Superior temporal gyrus (tissue), 1 donor: ENCODE data around the gene CLDN7.
A peak's percentile ranks its signal among the peaks of the same experiment; 100 is the strongest.

Experiments
- DNase-seq: peaks from one replicate; pipeline ENCODE4 v3.0.0-alpha.2; 2016; ENCODE audit errors: extremely low spot score

CLDN7 gene

DNA sequence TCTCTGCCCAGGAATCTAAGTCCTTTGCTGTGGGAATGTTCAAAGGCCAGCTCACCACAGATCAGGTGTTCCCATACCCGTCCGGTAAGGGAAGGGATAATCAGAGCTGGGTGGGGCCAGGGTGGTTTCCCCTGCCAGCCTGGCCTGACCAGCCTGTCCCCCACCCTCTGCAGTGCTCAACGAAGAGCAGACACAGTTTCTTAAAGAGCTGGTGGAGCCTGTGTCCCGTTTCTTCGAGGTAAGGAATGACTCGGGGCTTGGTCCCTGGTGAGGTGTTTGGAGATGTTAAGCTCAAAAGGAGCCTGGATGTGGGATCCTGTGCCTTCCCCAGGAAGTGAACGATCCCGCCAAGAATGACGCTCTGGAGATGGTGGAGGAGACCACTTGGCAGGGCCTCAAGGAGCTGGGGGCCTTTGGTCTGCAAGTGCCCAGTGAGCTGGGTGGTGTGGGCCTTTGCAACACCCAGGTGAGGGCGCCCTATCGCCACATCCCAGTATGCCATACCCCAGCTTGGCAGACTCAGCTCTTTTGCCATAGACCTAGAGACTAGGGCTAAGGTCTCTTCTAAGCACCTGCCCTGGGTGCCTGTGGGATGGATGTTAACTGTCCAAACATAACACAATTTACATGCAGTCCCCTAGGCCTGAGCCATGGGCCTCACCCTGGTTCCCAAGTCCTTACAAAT lies 41.5 kb downstream of the CLDN7 start:
- no peak for DNase-seq

DNA sequence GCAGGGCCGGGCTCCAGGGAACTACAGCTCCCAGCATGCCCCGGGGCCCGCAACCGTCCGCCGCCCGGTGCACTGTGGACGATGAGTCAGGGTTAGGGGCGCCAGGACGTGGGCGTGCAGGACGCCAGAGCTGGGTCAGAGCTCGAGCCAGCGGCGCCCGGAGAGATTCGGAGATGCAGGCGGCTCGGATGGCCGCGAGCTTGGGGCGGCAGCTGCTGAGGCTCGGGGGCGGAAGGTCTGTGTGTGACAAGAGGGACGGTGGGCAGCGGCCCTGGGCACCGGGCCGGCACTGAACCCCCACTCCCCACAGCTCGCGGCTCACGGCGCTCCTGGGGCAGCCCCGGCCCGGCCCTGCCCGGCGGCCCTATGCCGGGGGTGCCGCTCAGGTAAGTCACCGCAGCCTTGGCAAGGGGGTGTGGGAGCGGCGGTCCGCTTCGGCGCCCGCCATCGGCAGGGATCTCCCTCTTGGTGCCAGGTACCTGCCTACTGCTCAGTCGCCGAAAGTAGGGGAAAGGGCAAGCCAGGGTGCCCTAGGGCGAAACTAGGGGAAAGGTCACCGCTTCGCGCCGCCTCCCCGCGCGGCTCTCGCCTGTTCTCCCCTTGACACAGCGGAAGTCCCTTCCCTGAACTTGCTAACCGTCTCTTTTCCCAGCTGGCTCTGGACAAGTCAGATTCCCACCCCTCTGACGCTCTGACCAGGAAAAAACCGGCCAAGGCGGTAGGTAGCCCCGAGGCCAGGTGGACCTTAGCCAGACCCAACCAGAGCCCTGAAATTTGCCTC lies 42.3 kb downstream of the CLDN7 start, which contains the start of the genes ACADVL and DLG4:
ACADVL (plus strand) TSS at position 127 of the 781 bp plus-strand sequence; CDS start at position 174, 47 bp downstream.
DLG4 (minus strand) TSS at position 25 of the 781 bp plus-strand sequence.
- DNase-seq = peak; percentile 90

DNA sequence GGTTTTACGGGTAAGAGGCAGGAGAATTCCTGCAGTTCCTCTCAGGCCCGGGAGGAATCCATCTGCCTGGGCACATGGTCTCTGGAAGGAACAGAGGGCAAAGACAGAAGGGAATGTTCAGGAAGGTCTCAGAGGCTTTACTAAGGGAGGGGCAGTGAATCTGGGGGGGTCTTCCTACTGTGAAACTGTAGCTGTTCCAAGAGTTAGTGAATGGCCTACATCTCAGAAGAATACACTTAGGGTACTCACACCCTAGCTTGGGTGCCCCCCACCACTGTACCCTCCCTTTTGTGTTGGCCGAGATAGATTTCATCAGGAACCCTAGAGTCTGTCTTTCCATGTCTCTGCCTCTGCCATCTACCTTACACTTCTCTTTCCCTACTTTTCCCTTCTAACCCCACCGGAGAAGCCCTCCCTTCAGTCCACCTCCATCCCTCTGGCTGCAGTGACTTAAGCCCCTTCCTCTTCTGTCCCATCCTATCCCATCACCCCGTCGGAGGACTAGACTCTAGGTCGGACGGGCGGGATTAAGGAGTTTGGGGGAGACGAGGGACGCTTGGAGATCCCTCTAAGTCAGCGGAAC lies 43.0 kb downstream of the CLDN7 start:
- no peak for DNase-seq

DNA sequence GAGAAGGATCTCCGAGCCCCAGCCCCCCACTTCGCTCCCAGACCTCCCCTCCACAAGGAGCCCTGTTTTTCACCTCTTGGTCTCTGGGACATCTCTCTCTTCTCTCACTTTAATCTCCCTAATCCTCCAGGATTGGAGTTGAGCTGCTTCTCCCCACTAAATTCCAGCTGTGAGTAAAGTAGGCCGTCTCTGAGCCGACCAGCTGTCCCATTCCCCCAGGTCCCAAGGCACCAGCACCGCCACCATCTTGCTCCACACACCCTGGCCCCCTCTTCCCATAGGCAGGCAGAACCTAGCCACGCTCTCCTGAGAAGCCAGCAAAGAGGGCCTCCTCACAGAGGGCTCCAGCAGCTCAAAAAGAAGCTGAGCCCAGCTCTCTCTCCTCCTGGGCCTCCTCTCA lies 43.5 kb downstream of the CLDN7 start:
- no peak for DNase-seq

DNA sequence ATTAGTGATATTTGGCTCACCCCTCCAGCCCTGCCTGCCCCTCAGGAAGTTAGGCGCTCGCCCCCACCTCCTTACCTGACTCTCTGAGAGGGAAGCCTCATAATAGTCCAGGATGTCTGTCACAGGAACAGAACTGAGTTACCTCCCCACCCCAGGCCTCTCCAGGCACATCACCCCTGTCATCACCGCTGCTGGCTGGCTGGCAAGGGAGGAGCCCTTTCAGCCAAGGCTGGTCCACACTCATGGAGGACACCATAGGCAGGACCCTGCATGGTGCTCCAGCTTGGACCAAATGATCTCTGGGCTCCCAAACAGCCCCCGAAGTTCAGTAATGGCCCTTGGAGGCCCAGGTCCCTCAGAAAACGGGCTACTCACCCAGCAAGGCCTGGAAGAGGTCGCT lies 44.1 kb downstream of the CLDN7 start:
- no peak for DNase-seq

DNA sequence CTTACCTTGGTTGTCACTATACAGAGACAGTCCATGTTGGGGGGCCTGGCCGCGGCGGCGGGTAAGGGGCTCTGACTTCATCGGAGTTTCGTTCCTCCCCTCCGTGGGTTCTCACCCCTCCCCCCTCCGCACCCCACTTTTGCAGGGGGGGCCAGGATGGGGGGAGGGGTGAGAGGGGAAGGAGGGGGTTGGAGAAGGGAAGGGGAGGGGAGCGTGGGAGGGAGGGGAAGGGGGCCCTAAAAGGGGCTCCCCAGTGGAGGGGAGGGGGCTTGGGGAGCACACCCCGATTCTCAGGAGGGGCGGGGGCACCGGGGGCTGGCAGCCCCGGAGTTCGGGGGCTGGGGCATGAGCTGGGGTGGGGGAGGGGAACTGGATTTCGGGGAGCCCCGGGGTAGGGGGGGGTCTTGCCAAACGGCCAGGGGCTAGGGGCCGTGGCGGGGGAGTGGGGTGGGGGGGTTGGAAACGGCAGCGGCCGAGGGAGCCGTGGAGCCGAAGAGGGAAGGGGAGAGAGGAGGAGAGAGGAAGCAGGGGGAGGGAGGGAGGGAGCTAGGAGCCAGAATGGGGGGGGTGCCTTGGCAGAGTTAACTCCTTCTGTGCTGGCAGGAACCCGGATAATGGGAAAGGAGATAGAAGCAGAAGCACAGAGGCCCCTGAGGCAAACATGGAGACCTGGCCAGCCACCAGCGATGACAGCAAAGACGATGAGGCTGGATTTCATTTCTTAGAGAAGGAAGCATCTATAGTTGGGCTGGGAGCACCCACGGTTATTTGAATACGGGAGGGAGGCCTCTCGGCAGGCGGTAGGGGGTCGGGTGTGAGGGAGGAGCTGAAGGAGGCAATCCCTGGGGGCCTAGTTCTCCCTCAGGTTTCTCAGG lies 44.9 kb downstream of the CLDN7 start:
- peak; percentile 48 for DNase-seq

DNA sequence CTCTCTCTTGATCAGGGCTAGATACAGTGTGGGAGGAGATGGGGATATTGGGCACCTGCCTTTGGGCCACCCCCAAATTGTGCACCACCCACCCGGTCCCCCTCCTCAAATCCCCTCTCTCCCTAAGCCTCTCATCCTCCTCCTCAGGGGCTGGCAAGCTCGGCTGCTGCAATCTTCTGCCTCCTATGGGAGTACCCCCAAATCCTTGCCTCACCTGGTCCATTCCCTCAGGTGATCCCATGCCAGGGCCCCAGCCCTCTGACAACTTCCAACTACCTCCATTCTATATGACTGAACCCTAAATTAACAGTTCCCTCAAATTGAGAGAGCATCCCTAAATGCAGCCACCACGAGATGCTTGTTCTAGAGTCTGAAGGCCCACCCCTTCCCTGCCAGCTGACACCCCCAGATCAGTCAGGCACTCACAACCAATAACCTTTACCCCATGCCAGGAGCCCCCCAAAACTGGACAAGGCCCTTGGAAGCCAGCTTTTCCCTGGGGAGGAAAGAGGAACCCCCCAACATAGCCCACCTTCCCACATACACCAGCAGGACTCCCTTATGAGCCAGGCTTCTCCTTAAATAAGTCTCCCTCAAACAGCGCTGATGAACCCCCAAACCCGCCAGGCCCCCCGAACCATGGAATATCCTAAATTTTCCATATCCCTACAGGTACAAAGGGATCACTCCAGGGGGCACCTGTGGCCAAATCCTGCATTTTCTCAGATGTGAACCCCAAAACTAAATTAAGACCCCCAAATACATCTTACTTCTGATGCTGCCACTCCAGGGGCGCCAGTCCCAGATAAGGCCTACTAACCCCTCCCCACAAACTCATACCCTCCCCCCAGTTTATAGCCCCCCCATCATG lies 45.8 kb downstream of the CLDN7 start:
- DNase-seq = no peak

DNA sequence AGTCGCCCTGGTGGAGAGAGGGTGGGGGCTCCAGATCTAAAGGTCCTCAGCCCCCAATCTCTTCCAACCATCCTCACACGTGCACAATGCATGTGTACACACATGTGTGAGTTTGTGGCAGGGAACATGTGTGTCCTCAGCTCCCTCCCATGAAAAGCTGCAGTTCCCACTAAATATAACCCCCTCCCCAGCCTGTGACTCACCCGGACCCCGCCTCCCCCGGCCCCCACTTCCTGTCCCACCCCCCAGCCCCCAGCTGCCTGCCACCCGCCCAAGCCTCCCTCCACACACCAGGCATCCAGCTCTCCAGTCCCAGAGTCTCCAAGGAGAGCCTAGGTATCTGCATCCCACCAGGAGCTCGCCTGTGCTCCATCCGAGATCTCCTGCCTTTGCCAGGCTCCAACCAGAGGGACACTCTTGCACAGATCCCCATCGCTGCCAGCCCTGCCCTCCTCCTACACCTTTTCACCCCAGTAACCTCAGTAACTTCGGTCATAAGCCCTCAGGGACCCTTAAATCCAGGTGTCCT lies 46.6 kb downstream of the CLDN7 start:
- no peak for DNase-seq

DNA sequence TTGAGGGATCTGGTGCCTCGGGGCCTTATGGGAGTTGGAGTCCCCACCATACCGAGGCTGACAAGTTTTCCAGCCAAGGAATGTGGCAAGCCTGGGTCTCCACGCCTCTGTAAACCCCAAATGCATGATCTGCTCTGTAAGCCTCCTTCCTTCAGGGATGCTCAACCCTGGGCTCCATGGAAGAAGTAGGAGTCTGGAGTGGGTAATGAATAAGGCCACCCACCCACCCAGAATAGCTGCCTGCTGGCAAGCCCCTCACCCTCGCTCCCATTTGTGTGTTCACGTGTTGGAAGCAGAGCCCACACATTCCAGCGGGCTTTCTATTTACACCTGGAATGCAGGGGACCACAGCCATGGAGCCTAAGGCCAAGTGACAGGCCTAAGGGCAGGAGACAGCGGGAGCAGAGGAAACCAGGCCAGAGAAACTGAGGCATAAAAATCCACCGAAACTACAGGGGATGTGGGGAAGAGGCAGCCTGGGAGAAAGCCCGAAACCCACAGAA lies 47.1 kb downstream of the CLDN7 start:
- no peak for DNase-seq

DNA sequence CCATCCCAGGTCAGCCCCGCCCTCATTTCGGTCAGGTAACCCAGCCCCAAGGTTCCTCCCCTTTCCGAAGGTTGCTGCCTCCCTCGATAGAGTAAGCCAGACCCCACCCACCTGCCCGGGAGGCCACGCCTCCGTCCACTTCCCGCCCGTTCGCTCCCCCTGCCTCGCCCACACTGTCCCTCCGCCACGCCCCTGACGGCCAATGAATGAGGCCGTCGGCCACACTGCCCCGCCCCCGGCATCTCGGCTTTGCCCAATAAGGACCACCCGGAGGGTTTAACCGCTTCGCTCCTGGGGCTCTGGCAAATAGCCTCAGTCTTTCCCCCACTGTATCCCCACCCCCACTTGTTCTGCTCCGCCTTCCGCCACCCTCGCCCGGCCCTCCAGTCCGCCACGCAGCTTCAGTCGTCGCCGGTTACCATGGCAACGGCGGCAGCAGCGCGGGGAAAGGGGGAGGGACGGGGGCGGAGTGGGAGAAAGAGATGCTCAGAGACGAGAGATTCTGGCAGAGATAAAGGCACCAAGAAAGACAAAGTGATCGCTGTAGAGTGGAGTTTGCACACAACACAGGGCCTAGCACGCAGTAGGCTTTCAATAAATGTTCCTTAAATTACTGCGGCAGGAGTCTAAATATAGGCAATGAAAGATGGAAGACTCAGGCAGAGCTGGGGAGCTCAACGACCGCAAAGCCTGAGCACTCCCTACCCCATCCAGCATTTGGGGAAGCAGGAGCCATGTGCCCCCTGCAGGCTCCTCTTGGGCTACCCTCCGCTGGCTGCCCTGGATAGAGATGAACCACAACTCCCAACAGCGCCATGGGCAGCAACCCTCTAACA lies 47.8 kb downstream of the CLDN7 start:
- peak; percentile 95 for DNase-seq

DNA sequence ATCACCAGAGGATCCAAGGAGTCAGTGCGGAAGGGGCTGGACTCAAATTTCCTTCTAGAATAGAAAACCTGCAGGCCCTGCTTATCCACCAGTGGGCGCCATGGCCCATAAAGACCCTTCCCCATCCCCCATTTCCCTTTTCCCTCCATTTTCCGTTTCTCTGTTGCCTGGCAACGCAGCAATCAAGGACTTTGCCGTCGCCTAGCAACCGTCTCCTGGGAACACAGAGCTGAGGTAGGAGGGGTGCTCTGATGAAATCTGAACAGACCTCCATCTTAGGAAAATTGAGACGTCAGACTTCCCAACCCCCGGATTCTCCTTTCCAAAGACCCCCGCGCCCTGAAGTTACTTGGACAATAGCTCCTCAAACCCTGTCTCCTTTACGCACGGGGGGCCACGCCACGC lies 48.4 kb downstream of the CLDN7 start:
- peak; percentile 77 for DNase-seq

DNA sequence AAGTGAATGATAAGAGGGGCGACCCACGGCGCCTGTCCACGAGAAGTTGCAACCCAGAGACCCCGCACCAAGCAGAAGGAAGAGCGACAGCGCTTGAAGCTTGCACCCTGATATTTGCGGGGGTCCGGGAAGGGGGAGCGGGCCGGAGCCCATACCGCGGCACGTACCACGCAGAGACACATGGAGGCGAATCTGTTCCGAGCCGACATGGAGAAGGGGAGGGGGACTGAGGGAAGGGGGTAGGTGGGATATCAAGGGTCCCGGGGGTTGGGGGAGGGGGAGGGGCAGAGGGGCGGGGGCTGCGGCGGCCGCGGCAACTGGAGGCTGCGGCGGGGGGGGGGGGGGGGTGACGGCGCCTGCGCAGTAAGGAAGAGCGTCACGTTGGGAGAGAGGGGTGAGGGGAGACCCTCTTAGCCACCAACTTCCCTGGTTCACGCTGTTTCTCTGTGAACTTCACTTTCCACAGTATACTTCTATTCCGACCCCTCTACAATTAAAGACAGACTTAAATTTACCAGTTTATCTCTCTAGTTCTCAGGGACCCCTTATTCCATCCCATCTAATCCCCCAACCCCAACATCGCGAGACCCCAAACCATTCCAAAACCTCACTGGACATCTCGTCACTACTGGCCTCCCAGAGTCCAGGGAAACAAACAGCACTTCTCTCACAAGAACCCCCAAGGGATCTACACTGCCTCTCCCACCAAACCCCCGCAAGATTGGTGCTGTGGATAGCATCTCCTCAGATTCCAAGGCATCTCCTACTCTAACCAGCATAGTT lies 50.6 kb downstream of the CLDN7 start:
- DNase-seq = no peak
